ENCODE measurements around the gene GJB2. TPM values are rescaled to one million over a fixed set of nuclear protein-coding genes. Genes with fewer than 3 reads are reported as not detected.

The GJB2 gene
- total RNA-seq, 1 donor from 2014 or later: 2.3 TPM

- no peak for DNase-seq (ENCODE audit: low spot score)
- intact Hi-C loops (cut with micrococcal nuclease): no loop called here
- Mint-ChIP-seq H3K36me3 (ENCODE audit: low read depth) (no peaks in the 10 kb centered on the region), H3K4me1 (ENCODE audit: low read depth) (peaks cover 1% of the 10 kb centered on the region), H3K27ac (no peak overlapping the region), H3K4me3 (ENCODE audit: low read depth) (no peak overlapping the region), H3K9me3 (no peaks in the 10 kb centered on the region), H3K27me3 (ENCODE audit: low read depth) (peaks cover 32% of the 10 kb centered on the region)
These were observed 17.2 kb upstream of the GJB2 start for GRCh38 chr13:20209948-20210347.

- no peak for DNase-seq (ENCODE audit: low spot score)
- Mint-ChIP-seq H3K4me3 (ENCODE audit: low read depth) (no peak overlapping the region), H3K27me3 (ENCODE audit: low read depth) (peaks cover 25% of the 10 kb centered on the region), H3K4me1 (ENCODE audit: low read depth) (peaks cover 1% of the 10 kb centered on the region), H3K36me3 (ENCODE audit: low read depth) (no peaks in the 10 kb centered on the region), H3K9me3 (no peaks in the 10 kb centered on the region), H3K27ac (no peak overlapping the region)
- intact Hi-C loops (cut with micrococcal nuclease): no loop called here
These were observed 14.0 kb upstream of the GJB2 start for GRCh38 chr13:20206698-20207235.

- Mint-ChIP-seq H3K27me3 (ENCODE audit: low read depth) (peaks cover 25% of the 10 kb centered on the region), H3K9me3 (no peaks in the 10 kb centered on the region), H3K27ac (no peak overlapping the region), H3K36me3 (ENCODE audit: low read depth) (no peaks in the 10 kb centered on the region), H3K4me3 (ENCODE audit: low read depth) (no peak overlapping the region), H3K4me1 (ENCODE audit: low read depth) (peaks cover 1% of the 10 kb centered on the region)
- intact Hi-C loops (cut with micrococcal nuclease): no loop called here
- no peak for DNase-seq (ENCODE audit: low spot score)
These were observed 13.4 kb upstream of the GJB2 start for GRCh38 chr13:20206065-20206697.

GRCh38 chr13:20198781-20199180 is 6.0 kb upstream of the GJB2 start:
- DNase-seq (ENCODE audit: low spot score): no peak
- Mint-ChIP-seq H3K27me3 (ENCODE audit: low read depth) (peaks cover 49% of the 10 kb centered on the region), H3K27ac (no peak overlapping the region), H3K9me3 (no peaks in the 10 kb centered on the region), H3K36me3 (ENCODE audit: low read depth) (no peaks in the 10 kb centered on the region), H3K4me1 (ENCODE audit: low read depth) (peaks cover 16% of the 10 kb centered on the region), H3K4me3 (ENCODE audit: low read depth) (no peak overlapping the region)
- intact Hi-C loops (cut with micrococcal nuclease): loop anchor here (5.0 kb wide), 1 partner anchor 219 kb away; no protein-coding TSS in a partner anchor

- no peaks in the 10 kb centered on the region for H3K36me3 Mint-ChIP-seq (ENCODE audit: low read depth)
- DNase-seq (ENCODE audit: low spot score): no peak
- no peak overlapping the region for H3K27ac Mint-ChIP-seq
- intact Hi-C loops (cut with micrococcal nuclease): loop anchor here (1.0 to 5.0 kb wide), 2 partner anchors 220 to 292 kb away; no protein-coding TSS in a partner anchor
- no peak overlapping the region for H3K4me3 Mint-ChIP-seq (ENCODE audit: low read depth)
- peaks cover 47% of the 10 kb centered on the region for H3K27me3 Mint-ChIP-seq (ENCODE audit: low read depth)
- no peaks in the 10 kb centered on the region for H3K9me3 Mint-ChIP-seq
- peaks cover 17% of the 10 kb centered on the region for H3K4me1 Mint-ChIP-seq (ENCODE audit: low read depth)
These were observed 4.7 kb upstream of the GJB2 start for GRCh38 chr13:20197361-20197834.

DNA sequence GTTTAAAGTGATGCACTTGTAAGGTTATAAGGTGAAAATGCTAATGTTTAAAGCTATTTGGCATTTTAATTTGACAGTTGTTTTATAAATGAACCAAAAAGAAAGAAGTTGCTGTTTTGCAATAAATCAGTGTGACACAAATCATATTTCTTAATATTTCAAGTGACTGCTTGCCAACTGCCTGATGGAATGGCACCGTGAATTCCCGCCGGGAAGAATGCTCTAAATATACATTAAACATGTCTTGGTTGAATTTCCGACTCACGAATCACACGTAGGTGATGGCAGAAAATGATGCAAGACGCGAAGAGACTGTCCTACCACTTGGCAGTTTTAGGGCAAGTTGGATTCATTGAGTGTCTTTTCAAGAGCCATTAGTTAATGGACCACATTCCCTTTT is 3.1 kb upstream of the GJB2 start:
- intact Hi-C loops (cut with micrococcal nuclease): loop anchor here (5.0 kb wide), 1 partner anchor 222 kb away; no protein-coding TSS in a partner anchor
- H3K9me3 Mint-ChIP-seq: no peaks in the 10 kb centered on the region
- H3K27ac Mint-ChIP-seq: no peak overlapping the region
- H3K4me1 Mint-ChIP-seq (ENCODE audit: low read depth): peaks cover 17% of the 10 kb centered on the region
- H3K4me3 Mint-ChIP-seq (ENCODE audit: low read depth): no peak overlapping the region
- H3K36me3 Mint-ChIP-seq (ENCODE audit: low read depth): no peaks in the 10 kb centered on the region
- peaks cover 55% of the 10 kb centered on the region for H3K27me3 Mint-ChIP-seq (ENCODE audit: low read depth)
- no peak for DNase-seq (ENCODE audit: low spot score)

GRCh38 chr13:20193907-20194631 is 1.3 kb upstream of the GJB2 start:
- peaks cover 17% of the 10 kb centered on the region for H3K4me1 Mint-ChIP-seq (ENCODE audit: low read depth)
- intact Hi-C loops (cut with micrococcal nuclease): loop anchor here (5.0 kb wide), 1 partner anchor 508 kb away; the partner anchor contains the start of gene IL17D
- H3K9me3 Mint-ChIP-seq: no peaks in the 10 kb centered on the region
- H3K27me3 Mint-ChIP-seq (ENCODE audit: low read depth): peaks cover 63% of the 10 kb centered on the region
- H3K4me3 Mint-ChIP-seq (ENCODE audit: low read depth): peak overlapping the region; percentile 62
- DNase-seq (ENCODE audit: low spot score): no peak
- H3K27ac Mint-ChIP-seq: no peak overlapping the region
- no peaks in the 10 kb centered on the region for H3K36me3 Mint-ChIP-seq (ENCODE audit: low read depth)

DNA sequence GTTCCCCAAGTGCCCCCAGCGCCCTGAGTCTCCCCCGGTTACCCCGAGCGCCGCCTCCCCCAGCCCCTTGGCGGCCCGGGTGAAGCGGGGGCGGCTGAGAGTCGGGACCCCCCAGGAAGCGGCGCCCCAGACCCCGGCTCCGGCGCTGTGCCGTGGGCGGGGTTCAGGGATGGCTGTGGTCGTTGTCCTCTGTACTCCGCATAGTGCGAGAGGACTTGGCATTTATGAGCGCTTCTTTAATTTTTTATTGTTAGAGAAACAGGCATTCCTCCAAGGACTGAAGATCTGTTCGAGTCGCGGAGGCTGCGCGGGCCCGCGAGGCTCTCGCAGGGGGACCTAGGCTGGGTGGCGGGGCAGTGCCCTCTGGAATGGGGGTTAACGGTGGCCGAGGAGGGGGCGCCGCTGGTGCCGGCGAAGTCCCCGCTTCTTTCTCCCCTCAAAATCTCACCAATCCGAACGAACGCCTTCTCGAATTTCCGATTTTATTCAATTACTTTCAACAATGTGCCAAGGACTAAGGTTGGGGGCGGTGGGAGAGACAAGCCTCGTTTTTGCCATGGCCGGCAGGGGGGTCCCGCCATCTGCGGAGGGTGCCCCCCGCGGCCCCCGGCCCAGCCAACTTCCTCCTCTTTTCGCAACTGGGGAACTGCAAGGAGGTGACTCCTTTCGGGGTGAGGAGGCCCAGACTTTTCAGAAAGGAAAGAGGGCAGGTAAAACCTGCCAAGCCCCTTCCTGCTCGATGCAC is 596 bp upstream of the GJB2 start:
- no peak for DNase-seq (ENCODE audit: low spot score)
- H3K27me3 Mint-ChIP-seq (ENCODE audit: low read depth): peaks cover 62% of the 10 kb centered on the region
- intact Hi-C loops (cut with micrococcal nuclease): loop anchor here (5.0 kb wide), 1 partner anchor 509 kb away; the partner anchor contains the start of gene IL17D

DNA sequence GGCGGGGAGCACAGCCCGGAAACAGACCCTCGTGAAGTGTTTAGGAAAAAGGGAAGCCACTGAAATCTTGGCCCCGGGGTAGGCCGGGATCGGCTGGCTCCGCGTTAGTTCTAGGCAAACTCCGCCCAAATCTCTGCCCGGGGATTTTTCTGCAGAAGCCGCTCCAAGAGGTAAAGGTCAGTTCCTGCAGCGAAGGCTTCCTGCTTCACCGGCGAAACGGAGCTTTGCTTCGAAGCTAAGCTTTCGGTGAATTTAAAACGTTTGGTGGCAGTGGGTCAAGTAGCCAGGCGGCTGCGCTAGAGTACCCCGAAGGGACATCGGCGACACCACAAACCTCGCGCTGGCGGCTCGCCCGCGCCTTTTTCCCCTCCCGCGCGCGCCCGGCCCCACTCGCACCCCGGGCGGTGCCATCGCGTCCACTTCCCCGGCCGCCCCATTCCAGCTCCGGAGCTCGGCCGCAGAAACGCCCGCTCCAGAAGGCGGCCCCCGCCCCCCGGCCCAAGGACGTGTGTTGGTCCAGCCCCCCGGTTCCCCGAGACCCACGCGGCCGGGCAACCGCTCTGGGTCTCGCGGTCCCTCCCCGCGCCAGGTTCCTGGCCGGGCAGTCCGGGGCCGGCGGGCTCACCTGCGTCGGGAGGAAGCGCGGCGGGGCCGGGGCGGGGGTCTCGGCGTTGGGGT is 441 bp downstream of the GJB2 start:
- Mint-ChIP-seq H3K36me3 (ENCODE audit: low read depth) (no peaks in the 10 kb centered on the region), H3K9me3 (no peaks in the 10 kb centered on the region), H3K4me1 (ENCODE audit: low read depth) (peaks cover 16% of the 10 kb centered on the region), H3K4me3 (ENCODE audit: low read depth) (peak overlapping the region; percentile 54), H3K27me3 (ENCODE audit: low read depth) (peaks cover 63% of the 10 kb centered on the region), H3K27ac (no peak overlapping the region)
- intact Hi-C loops (cut with micrococcal nuclease): loop anchor here (5.0 kb wide), 1 partner anchor 510 kb away; the partner anchor contains the start of gene IL17D
- DNase-seq (ENCODE audit: low spot score): no peak

More for the DNA sequence above, 596 bp upstream of the GJB2 start:
- Mint-ChIP-seq H3K9me3 (no peaks in the 10 kb centered on the region), H3K27ac (no peak overlapping the region), H3K36me3 (ENCODE audit: low read depth) (no peaks in the 10 kb centered on the region), H3K4me1 (ENCODE audit: low read depth) (peaks cover 16% of the 10 kb centered on the region), H3K4me3 (ENCODE audit: low read depth) (peak overlapping the region; percentile 62)

DNA sequence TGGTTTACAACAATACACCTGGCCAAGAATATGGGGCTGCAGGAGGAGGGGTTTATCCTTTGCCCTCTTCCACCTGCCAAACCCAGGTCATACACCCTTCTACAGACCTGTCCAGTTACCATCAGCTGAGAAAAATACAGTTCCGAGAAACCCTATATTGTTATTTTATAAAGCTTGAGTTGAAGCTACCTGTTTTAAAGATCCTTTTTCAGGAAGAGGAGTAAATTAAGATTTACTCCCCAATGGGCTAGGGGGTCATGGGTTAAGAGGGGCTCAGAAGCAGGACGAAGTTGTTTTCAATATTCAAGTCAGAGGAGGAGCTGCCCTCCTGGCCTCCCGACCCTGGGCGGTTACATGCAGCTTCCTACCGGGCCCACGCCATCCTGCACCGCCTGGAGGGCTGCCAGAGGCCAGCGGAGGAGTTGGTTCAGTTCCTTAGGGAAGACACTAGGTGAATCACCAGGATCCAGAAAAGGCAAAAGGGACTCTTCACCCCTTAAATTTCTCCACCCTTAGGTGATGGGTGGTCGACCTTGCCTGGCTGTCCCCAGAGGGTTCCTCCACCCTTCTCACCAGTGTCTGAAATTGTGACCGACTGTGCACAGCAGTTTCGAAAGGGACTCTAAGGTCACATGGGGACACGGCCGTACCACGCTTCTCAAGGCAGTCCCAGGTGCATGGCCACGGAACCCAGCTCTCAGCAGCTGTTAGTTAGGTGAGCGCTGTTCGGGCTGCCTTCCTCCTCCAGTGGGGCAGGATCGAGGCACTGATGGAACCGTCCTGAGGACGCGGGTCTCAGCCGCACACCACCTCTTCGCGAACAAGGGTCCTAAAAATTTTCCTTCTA is 1.2 kb downstream of the GJB2 start:
- Mint-ChIP-seq H3K27me3 (ENCODE audit: low read depth) (peaks cover 61% of the 10 kb centered on the region), H3K4me1 (ENCODE audit: low read depth) (peaks cover 11% of the 10 kb centered on the region), H3K4me3 (ENCODE audit: low read depth) (peak overlapping the region; percentile 54), H3K36me3 (ENCODE audit: low read depth) (no peaks in the 10 kb centered on the region), H3K9me3 (no peaks in the 10 kb centered on the region), H3K27ac (no peak overlapping the region)
- no peak for DNase-seq (ENCODE audit: low spot score)
- intact Hi-C loops (cut with micrococcal nuclease): loop anchor here (5.0 kb wide), 1 partner anchor 511 kb away; the partner anchor contains the start of gene IL17D

DNA sequence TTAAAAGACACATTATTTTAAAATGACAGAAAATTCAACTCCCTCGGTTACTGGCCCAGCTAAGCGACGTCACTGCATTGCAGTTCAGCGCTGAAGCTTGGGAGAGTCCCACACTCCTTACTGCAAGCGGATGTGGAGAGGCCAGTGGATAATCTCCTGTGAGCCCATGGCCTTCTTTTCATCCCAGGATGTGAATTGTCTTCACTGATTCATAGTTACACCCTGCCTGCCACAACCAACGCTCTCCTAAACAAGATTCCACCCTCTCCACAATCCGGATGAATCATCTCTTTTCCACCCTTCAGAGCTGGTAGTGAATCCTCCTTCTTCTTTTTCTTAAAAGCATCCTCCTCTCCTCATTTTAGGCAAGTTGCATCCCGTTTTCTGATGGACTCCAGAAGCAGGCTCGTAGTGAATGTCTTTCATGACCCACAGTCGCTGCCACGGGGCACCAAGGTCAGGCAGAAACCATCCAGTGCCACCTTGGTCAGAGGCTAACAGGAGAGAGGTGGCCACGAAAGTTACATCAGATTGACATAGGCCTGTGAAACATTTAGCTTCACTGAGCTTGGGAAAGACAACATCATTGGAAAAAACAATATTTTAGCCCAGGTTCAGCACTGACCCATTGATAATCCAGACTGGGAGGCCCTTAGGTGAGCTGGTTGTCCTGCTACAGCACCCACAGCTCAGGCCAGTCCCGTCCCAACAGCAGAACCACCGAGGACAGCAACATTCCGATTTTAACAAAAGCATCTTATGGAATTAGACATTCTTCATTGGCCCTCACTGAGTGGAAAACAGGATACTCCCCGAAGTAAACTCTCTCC is 2.0 kb downstream of the GJB2 start:
- H3K27me3 Mint-ChIP-seq (ENCODE audit: low read depth): peaks cover 56% of the 10 kb centered on the region
- peak overlapping the region; percentile 23 for H3K4me3 Mint-ChIP-seq (ENCODE audit: low read depth)
- peaks cover 11% of the 10 kb centered on the region for H3K4me1 Mint-ChIP-seq (ENCODE audit: low read depth)
- no peak for DNase-seq (ENCODE audit: low spot score)
- no peaks in the 10 kb centered on the region for H3K9me3 Mint-ChIP-seq
- no peak overlapping the region for H3K27ac Mint-ChIP-seq
- H3K36me3 Mint-ChIP-seq (ENCODE audit: low read depth): no peaks in the 10 kb centered on the region
- intact Hi-C loops (cut with micrococcal nuclease): loop anchor here (5.0 kb wide), 1 partner anchor 512 kb away; the partner anchor contains the start of gene IL17D
